Aortic smooth muscle cell (primary cell): ENCODE data around the gene UACA. TPM values are rescaled to one million over a fixed set of nuclear protein-coding genes. Genes with fewer than 3 reads are reported as not detected.

Experiments used
- total RNA-seq: library from RNA; depleted of rRNA; stranded (reverse); fragments of >200 nt; gene quantifications from 2 replicates; pipeline ENCODE4 v1.2.3, GENCODE V29; 2014

Gene UACA, protein sequence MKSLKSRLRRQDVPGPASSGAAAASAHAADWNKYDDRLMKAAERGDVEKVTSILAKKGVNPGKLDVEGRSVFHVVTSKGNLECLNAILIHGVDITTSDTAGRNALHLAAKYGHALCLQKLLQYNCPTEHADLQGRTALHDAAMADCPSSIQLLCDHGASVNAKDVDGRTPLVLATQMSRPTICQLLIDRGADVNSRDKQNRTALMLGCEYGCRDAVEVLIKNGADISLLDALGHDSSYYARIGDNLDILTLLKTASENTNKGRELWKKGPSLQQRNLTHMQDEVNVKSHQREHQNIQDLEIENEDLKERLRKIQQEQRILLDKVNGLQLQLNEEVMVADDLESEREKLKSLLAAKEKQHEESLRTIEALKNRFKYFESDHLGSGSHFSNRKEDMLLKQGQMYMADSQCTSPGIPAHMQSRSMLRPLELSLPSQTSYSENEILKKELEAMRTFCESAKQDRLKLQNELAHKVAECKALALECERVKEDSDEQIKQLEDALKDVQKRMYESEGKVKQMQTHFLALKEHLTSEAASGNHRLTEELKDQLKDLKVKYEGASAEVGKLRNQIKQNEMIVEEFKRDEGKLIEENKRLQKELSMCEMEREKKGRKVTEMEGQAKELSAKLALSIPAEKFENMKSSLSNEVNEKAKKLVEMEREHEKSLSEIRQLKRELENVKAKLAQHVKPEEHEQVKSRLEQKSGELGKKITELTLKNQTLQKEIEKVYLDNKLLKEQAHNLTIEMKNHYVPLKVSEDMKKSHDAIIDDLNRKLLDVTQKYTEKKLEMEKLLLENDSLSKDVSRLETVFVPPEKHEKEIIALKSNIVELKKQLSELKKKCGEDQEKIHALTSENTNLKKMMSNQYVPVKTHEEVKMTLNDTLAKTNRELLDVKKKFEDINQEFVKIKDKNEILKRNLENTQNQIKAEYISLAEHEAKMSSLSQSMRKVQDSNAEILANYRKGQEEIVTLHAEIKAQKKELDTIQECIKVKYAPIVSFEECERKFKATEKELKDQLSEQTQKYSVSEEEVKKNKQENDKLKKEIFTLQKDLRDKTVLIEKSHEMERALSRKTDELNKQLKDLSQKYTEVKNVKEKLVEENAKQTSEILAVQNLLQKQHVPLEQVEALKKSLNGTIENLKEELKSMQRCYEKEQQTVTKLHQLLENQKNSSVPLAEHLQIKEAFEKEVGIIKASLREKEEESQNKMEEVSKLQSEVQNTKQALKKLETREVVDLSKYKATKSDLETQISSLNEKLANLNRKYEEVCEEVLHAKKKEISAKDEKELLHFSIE (N-terminal part only)
- 162 and 177 TPM in 2 replicates for total RNA-seq

DNA sequence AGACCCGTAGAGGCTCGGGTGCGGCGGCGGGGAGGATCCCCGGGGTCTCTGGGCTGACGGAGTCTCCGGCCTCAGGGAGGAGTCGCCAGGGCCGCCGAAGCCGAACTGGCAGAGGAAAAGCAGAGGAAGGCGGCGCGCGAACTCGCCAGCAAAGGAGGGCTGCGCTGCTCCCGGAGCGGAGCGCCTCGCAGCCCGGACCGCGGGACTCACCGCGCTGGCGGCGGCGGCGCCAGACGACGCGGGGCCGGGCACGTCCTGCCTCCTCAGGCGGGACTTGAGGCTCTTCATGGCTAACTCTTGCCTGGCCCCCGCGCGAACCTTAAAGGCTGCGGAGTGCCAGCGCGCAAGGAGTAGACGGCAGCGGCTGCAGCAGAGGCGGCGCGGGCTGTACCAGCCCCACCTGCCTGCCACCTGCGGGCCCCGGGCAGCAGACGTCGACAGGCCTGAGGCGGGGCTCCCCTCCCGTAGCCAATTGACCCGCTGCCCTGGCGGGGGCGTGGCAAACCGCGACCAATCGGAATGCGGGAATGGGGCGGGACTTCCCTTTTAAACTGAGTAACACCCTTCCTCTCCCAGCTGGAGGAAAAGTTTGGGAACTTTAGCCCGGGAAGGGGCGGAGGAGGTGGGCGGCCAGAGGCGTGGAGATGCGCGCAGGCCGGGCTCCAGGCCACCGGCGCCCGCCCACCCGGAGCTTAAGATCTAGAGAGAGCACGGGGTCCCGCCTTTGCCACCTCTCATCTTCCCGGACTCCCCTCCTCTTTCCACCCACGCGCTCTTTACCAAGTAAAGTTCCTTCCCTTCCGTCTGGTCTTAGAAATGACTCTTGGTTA, at the start of gene UACA:
TSS of gene UACA (minus strand) at position 439 of the 830 bp plus-strand sequence. CDS start at position 288, 151 bp downstream.

Other genes with a start within 250 kb of the UACA start
- 49.7 and 49.9 TPM in 2 replicates for gene LARP6, start 90.6 kb upstream of the UACA start, total RNA-seq
- 2.0 and 2.1 TPM in 2 replicates for gene THAP10, start 128.9 kb upstream of the UACA start, total RNA-seq
- 25.1 and 28.1 TPM in 2 replicates for gene LRRC49, start 129.3 kb upstream of the UACA start, total RNA-seq